Right ventricle myocardium inferior (tissue), 1 donor: ENCODE results near the gene CFAP91. TPM values are rescaled to one million over a fixed set of nuclear protein-coding genes. Genes with fewer than 3 reads are reported as not detected.
A peak's percentile ranks its signal among the peaks of the same experiment; 100 is the strongest.
"Not testable (repeated sequence)": the region's sequence is repeated elsewhere in the genome, so short reads cannot be mapped to it uniquely, and the experiment has no call there.

Experiments
- ATAC-seq: fragments of 200-7000 bp; cut with Tn5 transposase; one replicate; pipeline ENCODE4 v1.9.1; 2020; ENCODE audit warnings: mild to moderate bottlenecking, moderate library complexity
- DNase-seq: peaks from one replicate; pipeline ENCODE4 v3.0.0; 2021; ENCODE audit errors: missing footprints
- intact Hi-C: fragments of 100-400 bp; cut with DNase I; formaldehyde crosslinking; loops from one replicate; pipeline ENCODE4 v1.11.0; 2022
- total RNA-seq: library from RNA; stranded (reverse); fragmentation: NEBNext Ultra II Directional; extraction: Animal tissue kit (Norgen Biotek cat#: 25700); gene quantifications from one replicate; pipeline ENCODE4 v1.2.1, GENCODE V29; 2021
- donor health status: DM: no; HTN: yes; CAD: no; lungs with severe emphysema.

The CFAP91 gene
- total RNA-seq, 1 donor from 2014 or later = 0.70 TPM

DNA sequence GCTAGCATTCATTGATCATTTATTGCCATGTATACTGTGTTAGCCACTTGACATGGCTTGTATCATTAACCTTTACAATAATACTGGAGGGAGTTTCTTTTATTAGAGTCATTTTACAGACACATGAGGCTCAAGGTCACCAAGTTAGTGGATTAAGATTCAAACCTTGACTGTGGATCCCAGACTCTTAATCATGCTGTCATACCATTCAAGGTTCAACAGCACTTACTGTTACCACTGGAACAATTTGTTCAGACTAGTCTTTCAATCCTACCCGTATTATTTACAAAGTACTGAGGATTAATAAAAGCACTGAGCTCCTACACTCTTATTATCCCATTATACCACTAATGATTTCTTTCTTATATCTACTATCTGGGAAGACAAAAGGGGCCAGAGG, 26.8 kb upstream of the CFAP91 start:
- DNase-seq = no peak
- intact Hi-C loops = loop anchor here (2.0 to 10.0 kb wide), 7 partner anchors 15 to 401 kb away; partner anchors contain the start of genes ADPRH, PLA1A, POGLUT1 and POPDC2
- ATAC-seq = no peak

GRCh38 chr3:119676771-119677640, 25.8 kb upstream of the CFAP91 start, which contains the start of gene COX17:
COX17 (minus strand) TSS chr3:119677406; CDS start chr3:119677310, 96 bp downstream.
- DNase-seq = peak; percentile 94
- ATAC-seq = peak; percentile 90
- intact Hi-C loops = loop anchor here (1.0 to 10.0 kb wide), 8 partner anchors 16 to 402 kb away; partner anchors contain the start of genes ADPRH, PLA1A, POGLUT1 and POPDC2

DNA sequence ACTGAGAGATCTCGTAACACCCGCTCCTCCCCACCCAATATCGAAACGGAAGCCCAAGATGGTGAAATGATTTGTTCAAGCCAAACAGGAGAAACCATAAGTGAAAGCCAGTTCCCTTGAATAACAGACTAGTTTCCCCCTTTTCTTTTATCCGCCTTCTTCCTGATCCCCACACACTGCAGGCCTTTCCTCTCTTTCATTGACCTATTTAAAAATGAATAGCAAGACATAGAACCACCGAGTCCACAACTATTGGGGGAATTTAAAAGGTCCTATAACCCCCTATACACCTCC, 25.2 kb upstream of the CFAP91 start:
- no peak for DNase-seq
- intact Hi-C loops = loop anchor here (1.0 to 10.0 kb wide), 8 partner anchors 17 to 403 kb away; partner anchors contain the start of genes ADPRH, PLA1A, POGLUT1 and POPDC2
- no peak for ATAC-seq

- not testable (repeated sequence) for ATAC-seq, DNase-seq
- intact Hi-C loops = loop anchor here (5.0 to 10.0 kb wide), 4 partner anchors 41 to 403 kb away; partner anchors contain the start of gene PLA1A
Observed at GRCh38 chr3:119678209-119678608, 24.6 kb upstream of the CFAP91 start.

DNA sequence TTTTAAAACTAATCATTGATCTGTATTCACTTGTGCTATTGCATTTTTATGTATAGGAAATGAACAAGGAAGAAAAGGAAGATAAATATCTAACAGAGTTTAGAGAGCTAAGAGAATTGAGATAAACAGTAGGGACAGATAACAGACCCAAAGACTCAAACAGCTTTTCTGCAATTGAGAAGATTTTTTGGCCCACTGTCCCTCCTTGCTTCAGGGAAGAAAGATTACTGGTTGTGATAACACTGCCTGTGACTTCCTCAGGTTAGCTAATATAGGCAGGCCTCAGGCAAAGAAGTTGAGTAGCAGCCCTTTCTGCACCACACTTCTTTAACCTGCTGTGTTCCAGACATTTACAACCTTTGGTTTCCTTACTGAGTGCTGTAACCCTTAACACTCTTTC, 22.9 kb upstream of the CFAP91 start:
- DNase-seq (no peak), ATAC-seq (no peak)
- intact Hi-C loops = loop anchor here (5.0 to 10.0 kb wide), 6 partner anchors 43 to 405 kb away; partner anchors contain the start of gene PLA1A

DNA sequence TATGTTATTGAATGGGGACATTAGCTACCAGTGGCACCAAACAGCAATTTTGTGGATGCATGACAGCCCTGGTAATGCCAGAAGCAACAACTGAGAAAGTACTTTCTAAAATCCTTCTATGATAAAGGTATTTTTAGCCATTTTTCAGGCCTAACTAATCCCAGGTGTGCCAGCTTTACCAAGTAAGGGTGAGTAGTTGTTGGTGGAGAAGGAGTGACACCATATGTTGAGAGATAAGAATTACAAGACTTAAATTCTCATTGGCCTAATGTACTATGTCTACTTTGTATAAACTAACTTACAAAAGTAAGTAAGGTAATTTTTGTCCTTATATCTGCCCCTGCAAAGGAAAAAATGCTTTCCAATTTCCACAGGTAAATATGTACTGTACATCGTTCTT, 21.5 kb upstream of the CFAP91 start:
- intact Hi-C loops = loop anchor here (5.0 to 10.0 kb wide), 2 partner anchors 129 to 286 kb away; no protein-coding TSS in a partner anchor
- ATAC-seq (no peak), DNase-seq (no peak)

DNA sequence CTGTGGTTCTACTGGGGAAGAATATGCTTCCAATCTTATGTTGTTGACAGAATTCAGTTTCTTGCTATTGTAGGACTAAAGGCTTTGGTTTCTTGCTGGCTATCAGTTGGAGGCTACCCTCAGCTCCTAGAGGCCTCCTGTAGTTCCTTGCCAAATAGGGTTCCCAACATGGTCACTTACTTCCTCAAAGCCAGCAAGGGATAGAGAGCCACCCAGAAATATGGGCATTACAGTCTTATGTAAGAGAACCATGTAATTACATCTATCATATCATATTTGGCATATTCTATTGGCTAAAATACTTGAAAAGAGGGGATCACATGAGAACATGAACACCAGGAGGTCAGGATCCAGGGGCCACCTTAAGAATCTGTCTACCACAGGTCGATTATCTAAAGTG, 19.4 kb upstream of the CFAP91 start:
- DNase-seq = no peak
- no peak for ATAC-seq
- intact Hi-C loops = loop anchor here (5.0 to 10.0 kb wide), 2 partner anchors 131 to 289 kb away; no protein-coding TSS in a partner anchor

DNA sequence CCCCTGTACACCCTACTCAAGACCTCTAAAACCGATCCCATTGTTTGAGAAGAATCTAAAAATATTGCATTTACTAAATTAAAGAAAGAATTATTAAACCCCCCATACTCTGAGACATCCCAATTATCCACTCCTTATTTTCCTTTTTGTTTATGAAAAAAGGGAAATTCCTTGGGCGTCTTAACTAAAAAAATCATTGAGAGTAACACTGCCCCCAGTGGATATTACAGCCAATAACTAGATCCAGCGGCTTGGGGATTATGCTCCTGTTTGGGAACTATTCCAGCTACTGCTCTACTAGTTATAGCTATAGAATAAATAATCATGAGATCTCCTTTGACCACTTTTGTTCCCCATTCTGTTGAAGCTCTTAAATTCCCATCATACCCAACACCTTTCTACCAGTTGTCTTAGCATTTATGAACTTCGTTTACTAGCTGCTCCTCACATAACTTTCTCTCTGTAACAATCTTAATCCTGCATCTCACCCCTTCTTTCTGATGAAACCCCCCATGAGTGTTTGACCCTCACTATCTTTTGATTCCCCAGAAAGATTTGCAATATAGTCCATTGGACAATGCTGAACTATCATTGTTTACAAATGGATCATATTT, 12.7 kb upstream of the CFAP91 start:
- no peak for ATAC-seq
- intact Hi-C loops = no loop called here
- no peak for DNase-seq

GRCh38 chr3:119695480-119695879, 7.3 kb upstream of the CFAP91 start:
- intact Hi-C loops = no loop called here
- no peak for ATAC-seq
- DNase-seq = no peak

DNA sequence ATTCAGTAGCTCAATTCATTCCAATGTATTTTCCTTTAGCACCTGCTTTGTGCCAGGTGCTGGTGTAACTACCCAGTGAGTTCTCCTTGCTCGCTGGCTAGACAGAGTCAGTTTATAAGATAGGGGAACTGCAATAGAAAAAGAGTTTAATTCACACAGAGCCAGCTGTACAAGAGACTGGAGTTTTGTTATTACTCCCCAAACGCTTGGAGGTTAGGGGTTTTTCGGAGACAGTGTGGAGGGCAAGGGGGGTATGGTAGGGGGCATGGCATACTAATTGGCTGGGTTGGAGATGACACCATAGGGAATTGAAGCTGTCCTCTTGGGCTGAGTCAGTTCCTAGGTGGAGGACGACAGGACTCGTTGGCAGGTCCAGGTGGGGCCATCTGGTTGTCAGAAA, 5.4 kb upstream of the CFAP91 start:
- intact Hi-C loops = no loop called here
- ATAC-seq (no peak), DNase-seq (no peak)

DNA sequence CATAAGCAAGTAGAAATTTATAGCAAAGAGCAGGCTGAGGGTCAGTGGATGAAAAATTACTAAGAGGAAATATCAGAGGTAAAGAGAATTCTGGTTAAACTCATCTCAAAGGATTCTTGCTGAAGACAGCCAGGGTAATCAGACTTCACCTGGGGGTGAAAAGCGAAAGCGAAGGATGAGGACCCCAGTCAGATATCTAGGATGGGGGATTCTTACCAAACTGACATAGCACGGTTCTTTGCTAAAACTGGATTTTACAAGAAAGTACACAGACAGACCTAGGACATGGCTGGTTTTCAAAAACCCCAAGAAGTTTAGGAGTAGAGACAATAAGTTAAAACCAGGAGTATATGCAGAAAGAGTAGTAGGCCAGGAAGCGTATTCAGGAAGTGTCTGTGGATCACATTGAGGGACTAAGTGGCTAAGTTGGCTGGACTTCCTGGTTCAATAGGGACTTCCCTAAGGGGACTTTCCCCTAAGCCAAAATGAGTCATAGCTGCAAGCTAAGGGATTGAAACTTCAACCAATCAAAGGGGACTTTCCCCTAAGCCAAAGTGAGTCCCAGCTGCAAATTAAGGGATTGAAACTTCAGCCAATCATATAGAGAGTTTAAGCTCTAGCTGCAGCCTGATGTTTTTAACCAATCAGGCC, 2.4 kb upstream of the CFAP91 start:
- DNase-seq (no peak), ATAC-seq (no peak)
- intact Hi-C loops = no loop called here

DNA sequence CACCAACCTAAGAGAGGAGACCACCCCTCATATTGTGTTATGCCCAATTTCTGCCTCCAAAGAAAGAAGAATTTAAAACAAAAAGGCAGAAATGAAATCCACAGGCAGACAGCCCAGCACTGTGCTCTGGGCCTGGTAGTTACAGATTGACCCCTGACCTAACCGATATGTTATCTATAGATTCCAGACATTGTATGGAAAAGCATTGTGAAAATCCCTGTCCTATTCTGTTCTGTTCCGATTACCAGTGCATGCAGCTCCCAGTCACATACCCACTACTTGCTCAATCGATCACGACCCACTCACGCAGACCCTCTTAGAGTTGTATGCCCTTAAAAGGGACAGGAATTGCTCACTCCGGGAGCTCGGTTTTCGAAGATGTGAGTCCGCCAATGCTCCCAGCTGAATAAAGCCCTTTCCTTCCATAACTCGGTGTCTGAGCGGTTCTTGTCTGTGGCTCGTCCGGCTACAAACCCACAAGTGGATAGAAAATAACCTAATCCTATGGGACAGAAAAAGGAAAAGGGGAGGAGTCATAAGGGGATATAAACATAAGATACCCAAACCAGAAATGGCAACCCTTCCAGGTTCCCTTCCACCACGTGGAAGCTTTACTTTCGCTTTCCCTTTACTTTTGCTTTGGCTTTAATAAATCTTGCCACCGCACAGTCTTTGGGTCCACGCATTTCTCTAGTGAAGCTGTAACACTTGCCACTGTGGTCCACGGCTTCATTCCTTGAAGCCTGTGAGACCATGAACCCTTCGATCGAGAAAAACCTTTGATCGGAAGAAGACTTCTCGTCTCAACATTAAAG, 1.7 kb upstream of the CFAP91 start:
- ATAC-seq (no peak), DNase-seq (no peak)
- intact Hi-C loops = no loop called here

- ATAC-seq = no peak
- intact Hi-C loops = no loop called here
- DNase-seq = no peak
Observed at GRCh38 chr3:119703820-119704531, 1.2 kb downstream of the CFAP91 start.

DNA sequence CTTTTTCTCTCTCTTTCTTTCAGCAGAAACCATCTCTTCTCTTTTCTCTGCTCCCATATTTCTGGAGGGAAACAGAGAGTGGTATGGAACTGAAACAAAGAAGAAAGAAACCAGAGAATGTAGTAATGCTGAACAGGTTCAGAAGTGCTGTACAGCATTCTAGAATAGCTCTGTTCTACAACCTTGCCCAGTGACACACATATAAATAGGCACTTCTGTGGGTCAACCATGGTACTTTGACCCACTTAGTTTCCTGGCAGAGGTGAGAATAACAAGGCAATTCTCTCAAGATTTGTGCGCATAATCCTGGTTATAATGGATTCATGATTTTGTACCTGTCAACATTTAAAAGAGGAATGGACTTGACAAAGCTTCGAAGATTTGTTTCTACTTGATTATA, 12.3 kb downstream of the CFAP91 start:
- intact Hi-C loops = loop anchor here (10.0 kb wide), 1 partner anchor 100 kb away; no protein-coding TSS in a partner anchor
- DNase-seq = no peak
- ATAC-seq = no peak

- intact Hi-C loops = loop anchor here (10.0 kb wide), 1 partner anchor 98 kb away; no protein-coding TSS in a partner anchor
- no peak for DNase-seq
- peak; percentile 54 for ATAC-seq
Observed at GRCh38 chr3:119716998-119717397, 14.2 kb downstream of the CFAP91 start.

GRCh38 chr3:119717520-119717919, 14.7 kb downstream of the CFAP91 start:
- intact Hi-C loops = loop anchor here (10.0 kb wide), 1 partner anchor 97 kb away; no protein-coding TSS in a partner anchor
- no peak for ATAC-seq
- DNase-seq = peak; percentile 56

DNA sequence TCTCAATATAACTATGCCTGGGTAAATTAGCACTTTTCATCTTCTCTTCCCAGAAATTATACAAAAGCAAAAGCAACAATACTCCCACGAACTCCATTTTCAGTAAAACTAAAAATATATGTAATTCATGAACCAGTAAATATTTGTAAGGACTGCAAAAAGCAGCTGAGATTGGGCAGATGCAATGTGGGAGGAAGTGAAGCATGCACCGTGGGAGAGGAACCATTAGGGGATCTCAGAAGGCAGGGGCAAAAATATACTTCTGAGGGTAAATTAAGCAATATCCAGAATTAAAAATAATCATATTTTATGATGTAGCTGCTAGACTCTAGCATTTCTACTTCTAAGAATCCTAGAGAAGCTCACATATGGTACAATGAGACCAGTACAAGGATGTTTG, 20.2 kb downstream of the CFAP91 start:
- DNase-seq (no peak), ATAC-seq (no peak)
- intact Hi-C loops = no loop called here

GRCh38 chr3:119726909-119727308, 24.1 kb downstream of the CFAP91 start:
- ATAC-seq (no peak), DNase-seq (no peak)
- intact Hi-C loops = no loop called here
